Measurements from ENCODE around the gene KIF26A. TPM values are rescaled to one million over a fixed set of nuclear protein-coding genes. Genes with fewer than 3 reads are reported as not detected.

Gene KIF26A
- total RNA-seq, 4 donors from 2014 or later: 0.53 to 5.8 (median 1.6) TPM

- no peak overlapping the region for H3K4me3 ChIP-seq
- H3K27me3 ChIP-seq: no peaks in the 10 kb centered on the region
- DNase-seq: no peak
- no peak overlapping the region for H3K27ac ChIP-seq
- no peaks in the 10 kb centered on the region for H3K9me3 ChIP-seq
- H3K36me3 ChIP-seq: no peaks in the 10 kb centered on the region
- no peak for TF ChIP-seq POLR2A (IDR thresholded peaks at IDR 0.05)
- TF ChIP-seq CTCF (IDR thresholded peaks at IDR 0.05): no peak
- no peaks in the 10 kb centered on the region for H3K4me1 ChIP-seq
These were observed 75.1 kb downstream of the KIF26A start for GRCh38 chr14:104213301-104214034.

- no peak for DNase-seq
- Histone ChIP-seq H3K36me3 (no peaks in the 10 kb centered on the region), H3K4me3 (no peak overlapping the region), H3K27me3 (no peaks in the 10 kb centered on the region), H3K27ac (no peak overlapping the region), H3K9me3 (no peaks in the 10 kb centered on the region), H3K4me1 (no peaks in the 10 kb centered on the region)
- no peak for TF ChIP-seq POLR2A (IDR thresholded peaks at IDR 0.05)
- no peak for TF ChIP-seq CTCF (IDR thresholded peaks at IDR 0.05)
These were observed 76.2 kb downstream of the KIF26A start for GRCh38 chr14:104214431-104215218.

- Histone ChIP-seq H3K4me1 (no peaks in the 10 kb centered on the region), H3K9me3 (no peaks in the 10 kb centered on the region), H3K27me3 (no peaks in the 10 kb centered on the region), H3K36me3 (no peaks in the 10 kb centered on the region), H3K4me3 (no peak overlapping the region), H3K27ac (no peak overlapping the region)
- TF ChIP-seq CTCF (IDR thresholded peaks at IDR 0.05): no peak
- DNase-seq: no peak
These were observed 77.4 kb downstream of the KIF26A start for GRCh38 chr14:104215706-104216334.

- Histone ChIP-seq H3K9me3 (no peaks in the 10 kb centered on the region), H3K4me1 (no peaks in the 10 kb centered on the region), H3K4me3 (no peak overlapping the region), H3K27me3 (no peaks in the 10 kb centered on the region), H3K27ac (no peak overlapping the region), H3K36me3 (no peaks in the 10 kb centered on the region)
- no peak for TF ChIP-seq POLR2A (IDR thresholded peaks at IDR 0.05)
- TF ChIP-seq CTCF (IDR thresholded peaks at IDR 0.05): no peak
- peak in 1 of 3 donors; percentile 11 for DNase-seq
These were observed 78.1 kb downstream of the KIF26A start for GRCh38 chr14:104216457-104216856.

- no peaks in the 10 kb centered on the region for H3K36me3 ChIP-seq
- H3K4me1 ChIP-seq: no peaks in the 10 kb centered on the region
- H3K27me3 ChIP-seq: no peaks in the 10 kb centered on the region
- TF ChIP-seq CTCF (IDR thresholded peaks at IDR 0.05) (no peak), POLR2A (IDR thresholded peaks at IDR 0.05) (no peak)
- H3K9me3 ChIP-seq: no peaks in the 10 kb centered on the region
- H3K4me3 ChIP-seq: no peak overlapping the region
- no peak overlapping the region for H3K27ac ChIP-seq
- peak in 1 of 3 donors; percentile 29 for DNase-seq
These were observed 79.3 kb downstream of the KIF26A start for GRCh38 chr14:104217486-104218360.
